Activated effector memory CD4-positive, alpha-beta T cell treated with anti-CD3 and anti-CD28 coated beads, Interleukin-2, amount 50 U/mL, for 16 hours (primary cell): Measurements from ENCODE around the gene ELN.
"Not testable (repeated sequence)": the region's sequence is repeated elsewhere in the genome, so short reads cannot be mapped to it uniquely, and the experiment has no call there.

Experiments used
- DNase-seq: peaks from one replicate; pipeline ENCODE4 v3.0.0-alpha.2; 2020

The ELN gene

DNA sequence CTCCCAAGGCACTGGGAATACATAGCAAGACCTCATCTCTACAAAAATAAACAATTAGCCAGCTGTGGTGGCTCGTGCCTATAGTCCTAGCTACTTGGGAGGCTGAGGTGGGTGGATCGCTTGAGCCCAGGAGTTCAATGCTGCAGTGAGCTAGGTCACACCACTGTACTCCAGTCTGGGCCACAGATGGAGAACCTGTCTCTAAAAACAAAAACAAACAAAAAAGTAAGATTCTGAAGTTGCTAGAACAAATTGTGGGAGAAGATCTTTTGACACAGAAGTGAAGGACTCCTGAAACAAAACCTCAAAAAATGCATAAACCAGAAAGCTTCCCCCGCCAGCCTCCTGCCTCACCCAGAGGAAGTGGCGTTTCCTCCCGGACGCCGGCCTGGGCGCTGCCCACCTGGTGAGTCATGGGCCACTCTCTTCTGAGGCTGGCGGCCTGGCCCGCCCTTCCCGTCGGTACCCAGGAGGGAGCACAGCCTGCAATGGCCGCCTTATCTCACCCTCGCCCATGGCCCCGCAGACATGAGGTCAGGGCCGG is 25.4 kb upstream of the ELN start:
- DNase-seq: no peak

DNA sequence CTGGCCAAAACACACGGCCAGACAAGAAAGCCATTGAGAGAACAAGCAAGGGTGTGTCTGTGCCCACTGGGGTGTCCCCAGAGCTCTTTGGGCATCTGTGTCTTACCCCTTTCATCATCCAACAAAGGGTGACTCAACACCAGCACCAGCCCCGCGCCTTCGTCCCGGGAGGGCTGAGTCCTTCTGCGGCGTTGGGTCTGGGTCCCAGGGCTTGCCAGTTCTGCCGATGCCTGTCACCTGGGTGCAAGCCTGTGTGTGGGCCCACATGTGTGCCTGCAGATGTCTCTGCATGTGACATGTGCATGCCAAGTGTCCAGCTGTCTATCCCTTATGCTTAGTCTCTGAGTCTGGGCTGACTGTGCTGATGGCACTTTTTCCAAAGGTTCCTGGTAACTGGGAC is 24.4 kb upstream of the ELN start:
- no peak for DNase-seq

DNA sequence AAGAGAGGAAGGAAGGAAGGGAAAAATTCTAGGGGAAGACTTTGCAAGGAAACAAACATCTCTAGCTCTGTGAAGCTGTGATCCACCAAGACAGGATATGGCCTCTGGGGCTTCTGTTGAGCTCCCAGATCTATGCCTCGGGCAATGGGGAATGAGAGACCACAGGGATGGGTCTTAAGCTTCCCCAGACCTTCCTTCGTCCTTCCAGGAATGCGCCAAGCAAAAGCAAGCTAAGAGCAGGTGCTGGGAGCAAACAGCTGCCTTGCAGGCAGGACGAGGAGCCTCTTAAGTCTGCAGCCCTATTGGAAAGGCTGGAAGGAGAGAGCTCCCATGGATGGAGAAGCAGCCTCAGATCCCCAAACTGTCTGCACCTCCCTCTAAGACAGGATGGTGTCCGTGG is 21.9 kb upstream of the ELN start:
- DNase-seq: no peak

DNA sequence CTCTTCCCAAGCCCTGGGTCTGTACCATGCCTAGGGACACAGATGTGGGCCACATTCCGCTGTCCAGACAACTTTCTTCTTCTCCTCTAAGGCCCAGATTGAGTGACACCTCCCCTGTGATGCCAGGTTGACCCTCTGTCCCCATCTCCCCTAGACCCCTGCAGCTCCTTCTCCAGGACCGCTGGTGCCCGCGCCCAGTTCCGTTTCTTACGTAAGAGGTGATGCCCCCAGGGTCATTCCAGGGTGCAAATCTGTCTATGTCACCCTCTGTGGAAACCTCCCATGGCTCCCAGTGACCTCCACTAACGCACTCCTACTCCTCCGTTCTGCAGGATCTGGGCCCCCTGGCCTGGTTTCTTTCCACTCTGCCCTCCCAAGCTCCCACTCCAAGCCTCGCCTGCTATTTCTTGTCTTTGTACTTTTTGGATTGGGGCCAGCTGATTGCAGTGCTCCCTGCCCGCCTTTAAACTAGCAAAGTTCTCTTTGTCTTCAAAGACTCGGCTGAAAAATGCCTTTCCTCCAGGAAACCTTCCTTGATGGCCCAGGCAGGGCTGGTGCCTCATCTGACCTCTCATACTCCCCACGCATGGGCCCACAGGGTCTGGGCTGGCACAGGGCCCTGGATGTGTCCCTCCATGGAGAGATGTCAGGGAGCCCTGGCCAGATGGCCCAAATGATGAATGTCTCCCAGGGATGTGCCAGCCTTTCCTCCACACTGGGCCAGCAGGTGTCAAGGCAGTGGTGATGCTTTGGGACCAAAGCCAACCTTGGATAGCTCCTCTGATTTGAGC is 21.3 kb upstream of the ELN start:
- DNase-seq: no peak

DNA sequence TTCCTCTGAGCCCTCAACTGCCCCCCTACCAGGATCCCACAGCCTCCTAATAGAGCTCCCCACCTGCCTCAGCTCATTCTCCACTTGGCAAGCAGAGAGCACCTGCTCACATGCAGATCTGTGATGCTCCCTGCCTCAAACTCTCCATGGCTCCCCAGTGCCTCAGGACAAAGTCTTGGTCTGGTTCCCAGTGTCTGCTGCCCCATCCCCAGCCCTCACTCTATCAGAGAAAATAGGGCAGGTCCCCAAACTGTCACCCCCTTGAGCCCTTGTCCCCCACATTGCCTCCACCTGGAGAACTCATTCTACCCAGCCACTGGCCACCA is 20.8 kb upstream of the ELN start:
- DNase-seq: no peak

DNA sequence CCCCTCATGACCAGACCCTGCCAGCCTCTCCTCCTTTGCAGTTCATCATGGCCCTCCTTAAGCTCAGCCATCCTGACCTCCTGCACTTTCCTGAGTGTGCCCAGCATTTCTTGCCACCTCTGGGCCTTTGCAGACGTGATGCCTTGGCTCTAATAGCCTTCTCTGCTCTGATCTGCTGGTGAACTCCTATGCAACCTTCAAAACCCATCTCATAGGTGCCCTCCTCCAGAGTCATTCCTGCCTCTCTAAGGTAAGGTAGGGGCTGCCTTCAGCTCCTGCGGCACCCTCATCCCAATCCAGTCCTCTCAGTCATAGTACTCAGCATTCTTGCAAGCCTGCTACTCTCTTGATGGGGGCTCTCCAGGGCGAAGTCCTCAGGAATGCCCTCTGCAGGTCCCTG is 19.3 kb upstream of the ELN start:
- no peak for DNase-seq

DNA sequence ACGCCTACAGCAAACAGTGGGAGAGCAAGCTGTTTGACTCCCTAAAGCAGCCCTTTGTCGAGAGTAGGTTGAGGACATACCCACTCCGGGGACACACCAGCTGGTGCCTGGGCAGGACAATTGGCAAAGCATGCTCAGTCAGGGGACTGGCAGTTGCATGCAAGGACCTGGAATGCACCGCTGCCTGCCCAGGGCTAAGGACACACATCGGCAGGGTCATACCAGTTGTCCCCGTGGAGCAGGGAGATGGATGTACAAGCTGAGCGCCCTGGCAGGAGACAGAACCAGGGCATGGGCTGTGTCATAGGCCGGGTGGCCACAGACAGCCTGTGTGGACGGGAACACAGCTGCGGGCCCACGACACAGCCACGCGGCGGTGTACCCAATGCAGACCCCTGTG is 18.3 kb upstream of the ELN start:
- no peak for DNase-seq

DNA sequence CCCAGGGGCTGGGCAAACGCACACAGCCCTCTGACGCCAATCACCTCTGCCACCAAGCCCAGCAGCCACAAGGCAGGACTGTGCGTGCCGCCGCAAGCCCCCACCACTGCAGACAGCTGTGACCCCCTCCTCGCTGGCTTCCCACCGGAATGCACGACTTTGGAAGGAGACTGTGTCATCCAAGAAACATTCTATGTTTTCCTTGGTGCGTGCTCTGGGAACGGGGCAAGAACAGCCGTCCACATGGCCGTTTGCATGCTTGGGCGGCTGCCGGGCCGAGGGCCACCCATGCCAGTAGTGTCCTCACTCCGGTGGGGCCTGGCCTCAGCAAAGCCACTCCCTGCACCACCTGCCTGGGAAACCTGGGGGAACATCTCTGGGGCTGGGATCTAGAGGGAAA is 17.6 kb upstream of the ELN start:
- DNase-seq: no peak

DNA sequence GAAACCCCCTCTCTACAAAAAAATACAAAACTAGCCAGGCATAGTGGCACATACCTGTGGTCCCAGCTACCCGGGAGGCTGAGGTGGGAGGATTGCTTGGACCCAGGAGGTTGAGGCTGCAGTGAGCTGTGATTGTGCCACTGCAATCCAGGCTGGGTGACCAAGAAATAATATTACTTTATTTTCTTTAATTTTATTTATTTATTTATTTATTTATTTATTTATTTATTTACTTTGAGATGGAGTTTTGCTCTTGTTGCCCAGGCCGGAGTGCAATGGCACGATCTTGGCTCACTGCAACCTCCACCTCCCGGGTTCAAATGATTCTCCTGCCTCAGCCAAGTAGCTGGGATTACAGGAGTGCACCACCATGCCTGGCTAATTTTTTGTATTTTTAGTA is 16.6 kb upstream of the ELN start:
- DNase-seq: not testable (repeated sequence)

DNA sequence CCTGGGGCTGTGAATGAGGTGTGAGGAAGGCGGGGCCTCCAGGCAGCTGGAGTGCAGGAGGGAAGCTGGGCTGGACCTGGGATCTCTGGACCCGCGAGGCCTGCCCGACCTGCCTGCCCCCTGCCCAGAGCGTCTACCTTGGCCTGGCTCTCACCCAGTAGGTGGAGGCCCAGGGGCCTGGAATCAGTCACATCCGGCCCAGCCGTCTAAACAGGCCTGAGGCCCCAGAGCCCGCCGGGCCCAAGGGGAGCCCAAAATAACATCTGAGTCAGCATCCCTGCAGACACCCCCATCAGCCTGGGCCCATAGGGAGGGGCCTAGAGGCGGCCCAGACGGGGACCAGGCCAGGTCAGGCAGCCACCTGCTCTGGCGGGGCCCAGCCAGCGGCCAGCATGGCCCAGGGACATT is 15.1 kb upstream of the ELN start:
- DNase-seq: no peak

DNA sequence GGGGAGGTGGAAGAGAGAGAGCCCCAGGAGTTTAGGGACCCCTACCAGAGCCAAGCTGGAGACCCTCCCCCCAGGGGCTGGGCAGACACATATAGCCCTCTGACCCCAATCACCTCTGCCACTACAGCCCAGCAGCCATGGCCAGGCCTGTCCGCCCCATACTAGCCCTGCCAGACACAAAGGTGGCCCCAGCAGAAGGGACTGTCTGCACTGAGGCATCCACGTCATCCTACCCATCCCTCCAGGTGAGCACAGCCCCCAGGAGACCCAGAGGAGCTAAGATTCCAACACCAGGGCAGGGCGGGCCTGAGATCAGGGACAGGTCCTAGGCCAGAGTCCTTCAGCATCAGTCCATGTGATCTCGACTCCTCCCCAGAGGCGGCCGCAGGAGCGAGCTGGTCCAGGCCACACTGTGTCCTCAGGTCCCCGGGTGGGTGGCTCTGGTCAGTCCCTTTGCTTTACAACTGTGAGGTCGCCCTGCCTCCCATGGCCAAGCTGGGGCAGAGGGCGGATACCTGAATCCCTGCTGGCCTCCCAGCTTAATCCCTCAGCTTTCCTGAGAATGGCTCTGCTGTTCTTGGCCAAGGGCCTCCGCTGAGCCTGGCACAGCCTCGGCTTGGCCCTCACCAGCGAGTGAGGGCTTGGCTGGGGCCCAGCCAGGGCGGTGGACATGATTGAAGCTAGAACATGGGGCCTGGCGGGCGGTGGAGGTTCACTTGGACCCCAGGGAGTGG is 14.3 kb upstream of the ELN start:
- DNase-seq: no peak

DNA sequence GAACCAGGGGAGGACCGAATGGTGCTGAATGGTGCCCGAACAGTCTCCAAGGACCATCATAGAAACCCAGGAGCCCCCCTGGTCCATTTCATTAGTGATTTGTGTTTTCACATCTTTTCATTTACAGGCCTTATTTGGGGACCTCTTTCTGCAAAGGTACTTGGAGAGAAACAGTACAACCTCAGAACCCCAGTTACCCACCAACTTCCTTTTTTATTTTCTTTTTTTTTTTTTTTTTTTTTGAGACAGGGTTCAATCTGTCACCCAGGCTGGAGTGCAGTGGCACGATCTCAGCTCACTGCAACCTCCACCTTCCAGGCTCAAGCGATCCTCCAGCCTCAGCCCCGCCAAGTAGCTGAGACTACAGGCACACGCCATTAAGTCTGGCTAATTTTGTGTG is 13.0 kb upstream of the ELN start:
- DNase-seq: no peak

DNA sequence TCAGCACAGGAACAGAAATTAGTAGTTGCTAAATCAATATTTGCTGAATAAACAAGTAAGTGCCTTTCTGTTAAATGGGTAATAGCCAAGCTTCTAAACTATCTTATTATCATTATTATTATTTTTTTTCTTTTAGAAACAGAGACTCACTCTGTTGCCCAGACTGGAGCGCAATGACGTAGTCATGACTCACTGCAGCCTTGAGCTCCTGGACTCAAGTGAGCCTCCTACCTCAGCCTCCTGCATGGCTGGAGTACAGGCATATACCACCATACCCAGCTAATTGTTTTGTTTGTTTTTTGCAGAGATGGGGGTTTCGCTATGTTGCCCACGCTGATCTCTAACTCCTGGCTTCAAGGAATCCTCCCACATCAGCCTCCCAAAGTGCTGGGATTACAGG is 12.3 kb upstream of the ELN start:
- no peak for DNase-seq

DNA sequence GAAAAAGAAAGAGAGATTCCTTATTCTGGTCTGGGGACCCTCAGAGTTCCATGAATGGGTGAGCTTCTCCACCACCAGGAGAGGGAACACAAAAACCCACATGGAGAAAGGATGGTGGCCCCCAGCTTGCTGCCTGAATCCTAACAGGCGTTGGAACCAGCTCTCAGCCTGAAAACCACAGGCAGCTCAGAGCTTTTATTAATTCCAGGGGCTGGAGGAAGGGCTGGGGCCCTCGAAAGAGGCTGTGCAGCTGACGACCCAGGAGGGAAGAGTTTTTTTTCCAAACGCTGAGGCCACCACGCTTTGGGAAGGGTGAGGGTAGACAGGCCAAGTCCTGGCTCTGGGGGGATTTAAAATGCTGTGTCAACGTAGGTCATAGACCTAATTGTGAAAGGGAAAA is 10.8 kb upstream of the ELN start:
- DNase-seq: no peak

DNA sequence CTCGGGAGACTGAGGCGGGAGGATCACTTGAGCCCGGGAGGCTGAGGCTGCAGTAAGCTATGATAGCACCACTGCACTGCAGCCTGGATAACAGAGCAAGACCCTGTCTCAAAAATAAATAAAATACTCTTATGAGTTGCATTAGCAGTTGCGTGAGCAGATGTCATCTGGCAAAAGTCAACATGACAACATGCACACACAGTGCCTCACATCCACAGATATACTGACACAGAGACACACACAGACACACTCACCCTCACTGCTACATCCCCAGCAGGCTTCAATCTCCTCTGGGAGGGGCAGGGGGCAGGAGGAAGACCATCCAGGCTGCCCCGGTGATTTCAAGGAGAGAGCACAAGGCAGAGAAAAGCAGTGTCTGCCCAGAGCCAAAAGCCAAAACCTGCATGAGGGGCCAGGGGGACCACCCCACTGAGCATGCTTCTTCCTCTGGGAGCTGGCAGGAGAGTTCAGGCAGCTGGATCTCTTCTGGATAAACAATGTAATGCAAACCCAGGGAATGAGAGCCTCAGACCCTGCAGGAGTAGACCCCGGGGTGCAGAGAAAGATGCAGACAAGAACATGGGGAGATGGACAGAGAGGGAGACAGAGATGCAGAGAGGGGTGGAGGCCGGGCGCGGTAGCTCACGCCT is 9.6 kb upstream of the ELN start:
- no peak for DNase-seq

DNA sequence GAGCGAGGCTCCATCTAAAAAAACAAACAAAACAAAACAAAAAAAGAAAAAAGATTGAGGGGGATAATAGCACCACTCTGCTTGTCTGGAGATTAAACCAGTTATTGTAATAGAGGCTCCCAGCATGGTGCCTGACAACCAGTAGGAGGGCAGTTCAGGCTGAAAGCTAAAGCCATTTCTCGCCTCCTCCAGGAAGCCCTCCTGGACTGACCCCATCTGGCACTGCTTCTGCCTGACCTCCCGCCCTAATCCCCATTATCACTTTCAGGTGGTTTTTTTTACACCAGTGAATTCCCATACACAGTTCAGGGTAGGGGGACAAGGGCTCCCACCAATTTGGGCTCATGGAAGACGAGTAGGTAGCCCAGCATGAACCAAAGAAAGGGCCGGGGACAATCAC is 8.8 kb upstream of the ELN start:
- DNase-seq: no peak

DNA sequence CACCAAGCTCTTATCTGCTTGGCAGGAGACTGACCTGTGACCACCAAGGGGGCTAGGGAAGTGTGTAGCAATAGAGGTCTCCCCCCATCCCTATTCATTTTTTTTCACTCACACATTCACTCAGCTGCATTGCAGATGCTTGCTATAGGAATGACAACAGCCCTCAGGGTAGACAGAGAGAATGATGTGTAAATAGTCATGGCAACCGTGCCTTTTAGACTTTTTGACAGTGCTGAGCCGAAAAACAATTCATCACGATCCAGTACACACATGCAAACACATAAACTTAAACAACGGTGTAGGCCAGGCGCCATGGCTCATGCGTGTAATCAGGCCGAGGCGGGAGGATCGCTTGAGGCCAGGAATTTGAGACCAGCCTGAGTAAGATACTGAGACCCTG is 7.6 kb upstream of the ELN start:
- DNase-seq: no peak

DNA sequence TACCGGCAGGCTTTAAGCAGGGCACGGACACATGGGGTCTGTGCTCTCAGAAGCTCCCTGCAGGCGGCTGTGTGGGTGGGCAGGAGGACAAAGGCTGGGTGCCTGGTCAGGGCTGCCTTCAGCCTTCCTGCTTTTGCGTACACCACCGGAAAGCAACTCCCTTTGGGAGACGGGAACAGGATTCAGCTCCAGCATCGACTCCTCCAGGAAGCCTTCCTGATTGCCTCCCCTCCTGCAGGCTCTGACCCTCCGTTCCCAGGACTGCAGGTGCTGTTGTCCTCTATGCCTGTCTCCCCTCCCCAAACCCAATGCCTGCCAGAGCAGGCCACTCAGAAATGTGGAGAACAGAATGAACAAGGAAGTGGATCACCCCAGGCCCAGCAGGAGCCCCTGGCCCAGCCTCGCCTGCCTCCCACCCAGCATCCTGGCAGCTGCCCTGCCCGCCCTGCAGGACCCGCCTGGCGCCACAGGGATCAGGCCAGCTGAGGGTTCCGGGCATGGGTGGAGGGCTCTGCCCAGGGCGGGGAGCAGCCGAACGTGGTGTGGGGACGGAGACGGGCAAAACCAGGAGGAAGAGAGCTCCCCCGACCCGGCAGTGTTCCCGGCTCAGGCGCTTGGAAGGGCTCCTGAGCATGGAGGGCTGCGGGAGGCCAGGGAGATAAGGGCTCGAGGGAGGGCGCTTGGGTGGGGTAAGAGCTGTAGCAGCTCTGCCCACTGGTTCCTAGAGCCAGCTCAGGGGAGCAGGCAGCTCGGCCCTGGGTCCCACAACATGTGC is 6.2 kb upstream of the ELN start:
- no peak for DNase-seq

DNA sequence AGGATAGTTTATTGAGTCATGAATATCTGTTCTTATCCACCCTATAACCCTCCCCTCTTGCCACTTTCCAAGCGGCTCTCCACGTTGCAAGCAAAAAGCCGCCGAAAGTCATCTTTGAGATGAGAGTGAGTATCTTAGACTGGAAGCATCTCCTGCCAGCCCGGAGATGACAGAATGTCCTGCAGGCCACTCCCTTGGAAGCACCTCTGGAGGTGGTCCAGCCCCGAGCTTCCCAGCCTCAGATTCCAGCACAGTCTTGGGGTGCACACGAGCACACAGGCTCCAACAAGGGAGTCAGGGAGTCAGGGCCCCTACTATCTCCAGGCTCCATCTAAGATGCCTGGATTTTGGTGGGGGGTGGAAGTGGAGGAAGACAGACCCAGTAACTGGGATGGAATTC is 5.5 kb upstream of the ELN start:
- DNase-seq: no peak

DNA sequence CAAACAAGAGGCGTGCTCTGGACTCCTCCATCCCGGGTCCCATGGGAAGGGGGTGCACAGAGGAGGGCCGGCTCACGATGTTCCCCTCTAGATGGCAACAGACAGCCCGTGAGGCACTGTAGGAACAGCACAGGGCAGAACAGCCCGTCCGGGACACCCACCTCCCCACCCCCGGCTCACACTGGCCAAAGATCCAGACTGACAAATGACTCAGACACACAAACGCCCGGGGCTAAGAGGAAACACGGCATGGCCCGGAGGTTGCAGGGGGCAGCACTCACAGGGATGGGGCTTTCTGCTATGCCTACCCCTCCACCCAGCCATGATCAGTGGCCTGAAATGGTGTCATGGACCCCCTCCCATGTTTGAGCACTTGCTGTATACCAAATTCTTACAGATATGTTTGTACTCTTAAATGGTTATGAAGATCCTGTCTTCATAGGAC is 4.9 kb upstream of the ELN start:
- DNase-seq: no peak

DNA sequence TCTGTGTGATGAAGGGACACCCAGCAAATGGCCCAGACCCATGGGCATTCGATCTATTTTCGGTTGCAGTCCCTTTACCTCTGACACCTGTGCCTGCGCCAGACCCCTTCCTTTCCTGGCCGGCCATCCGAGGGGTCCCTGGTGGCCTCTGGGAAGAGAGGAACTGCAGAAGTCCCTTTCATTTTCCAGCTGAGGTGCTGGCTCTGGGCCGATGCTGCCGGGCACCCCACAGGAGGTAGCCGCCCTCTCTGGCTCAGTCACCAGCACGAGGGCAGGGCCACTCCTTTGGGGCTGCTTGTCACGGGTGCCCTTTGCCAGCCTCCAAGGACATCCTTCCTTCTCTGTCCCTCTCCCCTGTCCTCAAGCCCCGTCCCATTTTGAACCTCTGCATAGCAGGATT is 4.2 kb upstream of the ELN start:
- no peak for DNase-seq

DNA sequence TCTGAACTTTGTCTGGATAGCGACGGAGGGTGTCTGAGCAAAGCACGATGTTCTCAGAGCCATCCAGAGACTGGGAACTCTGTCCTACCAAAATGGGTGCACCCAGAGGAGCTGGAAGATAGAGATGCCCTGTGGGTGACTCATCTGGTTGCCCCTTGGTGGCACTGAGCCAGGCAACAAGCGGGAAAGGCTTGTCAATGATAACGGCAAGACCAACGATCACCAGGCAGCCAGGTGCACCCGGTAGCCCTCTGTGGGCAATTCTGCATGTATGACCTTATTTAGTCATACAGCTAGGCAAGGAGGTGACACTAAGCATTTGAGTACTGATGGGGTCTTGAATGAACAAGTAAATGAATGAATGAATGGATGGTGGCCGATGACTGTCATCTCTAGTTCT is 2.8 kb upstream of the ELN start:
- no peak for DNase-seq

DNA sequence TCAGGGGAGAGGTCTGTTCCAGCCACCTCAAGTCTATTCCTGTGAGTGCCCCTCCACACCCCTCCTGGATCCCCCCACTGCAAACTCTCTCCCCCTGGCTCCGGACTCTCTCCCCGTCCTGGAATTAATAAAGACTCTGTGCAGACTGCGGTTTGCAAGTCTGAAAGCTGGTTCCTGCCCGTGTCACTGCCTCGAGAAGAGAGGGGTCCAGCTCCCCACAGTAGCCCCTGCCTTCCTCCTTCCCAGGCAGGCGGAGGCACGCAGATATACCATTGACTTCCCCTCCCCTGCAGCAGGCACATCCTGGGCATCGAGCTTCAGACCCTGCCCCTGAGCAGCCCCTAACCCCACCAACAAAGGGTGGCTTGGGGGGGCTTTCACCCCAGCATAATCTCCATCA is 2.2 kb upstream of the ELN start:
- DNase-seq: no peak
